DND-41 (cell line): Measurements from ENCODE around the gene NRARP.

Experiments
- EZH2 ChIP-seq: IDR thresholded peaks from 3 replicates; pipeline ENCODE4 v1.6.1; 2012; ENCODE audit warnings: borderline replicate concordance, low read depth, mild to moderate bottlenecking, moderate library complexity, low read length, inconsistent platforms; ENCODE audit not compliant: severe bottlenecking
- TF ChIP-seq, protein P1 (sequence below): IDR thresholded peaks from 2 replicates; pipeline ENCODE4 v1.5.1; 2012; ENCODE audit warnings: borderline replicate concordance, low read length, moderate library complexity, mild to moderate bottlenecking; ENCODE audit not compliant: poor library complexity, severe bottlenecking; ENCODE audit errors: extremely low read depth

DNA sequence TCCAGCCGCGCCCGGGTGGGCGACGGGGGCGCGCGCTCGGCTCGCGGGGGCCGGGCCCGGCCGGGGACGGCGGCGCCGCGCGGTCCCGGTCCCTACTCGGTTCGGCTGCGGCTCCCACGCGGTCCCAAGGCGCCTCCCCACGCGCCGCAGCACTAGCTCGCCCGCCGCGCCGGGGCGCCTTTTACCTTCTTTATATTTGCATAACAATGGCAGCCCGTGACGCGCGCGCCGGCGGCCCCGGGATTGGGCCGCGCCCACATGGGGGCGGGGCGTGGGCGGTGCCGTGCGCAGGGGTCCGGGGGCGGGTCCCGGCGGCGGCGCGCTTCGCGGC, at the start of gene NRARP:
- TF ChIP-seq, protein P1, sequence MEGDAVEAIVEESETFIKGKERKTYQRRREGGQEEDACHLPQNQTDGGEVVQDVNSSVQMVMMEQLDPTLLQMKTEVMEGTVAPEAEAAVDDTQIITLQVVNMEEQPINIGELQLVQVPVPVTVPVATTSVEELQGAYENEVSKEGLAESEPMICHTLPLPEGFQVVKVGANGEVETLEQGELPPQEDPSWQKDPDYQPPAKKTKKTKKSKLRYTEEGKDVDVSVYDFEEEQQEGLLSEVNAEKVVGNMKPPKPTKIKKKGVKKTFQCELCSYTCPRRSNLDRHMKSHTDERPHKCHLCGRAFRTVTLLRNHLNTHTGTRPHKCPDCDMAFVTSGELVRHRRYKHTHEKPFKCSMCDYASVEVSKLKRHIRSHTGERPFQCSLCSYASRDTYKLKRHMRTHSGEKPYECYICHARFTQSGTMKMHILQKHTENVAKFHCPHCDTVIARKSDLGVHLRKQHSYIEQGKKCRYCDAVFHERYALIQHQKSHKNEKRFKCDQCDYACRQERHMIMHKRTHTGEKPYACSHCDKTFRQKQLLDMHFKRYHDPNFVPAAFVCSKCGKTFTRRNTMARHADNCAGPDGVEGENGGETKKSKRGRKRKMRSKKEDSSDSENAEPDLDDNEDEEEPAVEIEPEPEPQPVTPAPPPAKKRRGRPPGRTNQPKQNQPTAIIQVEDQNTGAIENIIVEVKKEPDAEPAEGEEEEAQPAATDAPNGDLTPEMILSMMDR = no peak
- no peak for TF ChIP-seq EZH2
